K562 (cell line): ENCODE measurements around the gene DBX2. TPM values are rescaled to one million over a fixed set of nuclear protein-coding genes. Genes with fewer than 3 reads are reported as not detected.

Source experiments
- ATAC-seq: fragments of 200-7000 bp; cut with Tn5 transposase; 3 replicates; pipeline ENCODE4 v1.9.1; 2020; ENCODE audit warnings: moderate library complexity
- BruUV-seq: library from RNA; stranded (reverse); fragments of 400-500 nt; replicated peaks from 2 replicates; lab custom pipeline; 2021; lab: Mats Ljungman, UMichigan
- CTCF ChIA-PET: fragments of 300-600 bp; formaldehyde crosslinking; extraction: SDS; loops from one replicate; lab custom pipeline; 2021; ENCODE audit warnings: low intra/inter-chr PET ratio; lab: Yijun Ruan, JAX
- POLR2A ChIA-PET: fragments of 300-600, 350-650 bp; sonication (Branson Sonifier 250); formaldehyde crosslinking; extraction: SDS; loops from one replicate; lab custom pipeline; 2021; ENCODE audit warnings: antibody characterized with exemption, inconsistent platforms; lab: Yijun Ruan, JAX
- DNase-seq, 4 experiments: peaks; one replicate each; pipeline versions ENCODE4 v3.0.0 to v3.0.0-alpha.2; 2011 to 2018; ENCODE audit warnings: low spot score in 3 of 4, mixed read lengths in 3 of 4; ENCODE audit errors: extremely low read depth in 1 of 4
- FAIRE-seq: peaks from 2 replicates; lab custom pipeline; 2011; peaks lifted over from hg19 to GRCh38; lab: Jason Lieb, UNC
- H2AFZ ChIP-seq: 2 replicates; pipeline ENCODE4 v1.6.0; 2011; ENCODE audit warnings: low read depth, low read length, control low read depth, inconsistent platforms
- H3K27ac ChIP-seq: fragments of 200-600 bp; 3 replicates; pipeline ENCODE4 v1.8.0; 2011; ENCODE audit warnings: low read depth, mild to moderate bottlenecking, control low read depth, inconsistent platforms, low read length, moderate library complexity, mixed read lengths; ENCODE audit errors: extremely low read depth
- H3K27me3 ChIP-seq, 2 experiments: fragments of 300-600 bp in 1 of 2; 2 replicates in 1 of 2; 3 replicates in 1 of 2; pipeline versions ENCODE4 v1.6.0 to v1.8.0; 2011; ENCODE audit warnings: inconsistent platforms in 2 of 2, low read length in 2 of 2, mild to moderate bottlenecking in 1 of 2, mixed read lengths in 1 of 2, moderate library complexity in 1 of 2; ENCODE audit not compliant: control insufficient read depth in 2 of 2, insufficient read depth in 2 of 2
- H3K36me3 ChIP-seq: fragments of 300-600 bp; 3 replicates; pipeline ENCODE4 v1.8.0; 2011; ENCODE audit warnings: mild to moderate bottlenecking, low read length, inconsistent platforms; ENCODE audit not compliant: control insufficient read depth, insufficient read depth
- H3K4me1 ChIP-seq, 2 experiments: fragments of 200-600 bp in 1 of 2; replicated peaks in 1 of 2; 2 replicates in 1 of 2; 3 replicates in 1 of 2; pipeline versions ENCODE4 v1.5.1 to v1.8.0; 2011; ENCODE audit warnings: inconsistent platforms in 2 of 2, low read length in 2 of 2, mild to moderate bottlenecking in 1 of 2, mixed read lengths in 1 of 2, moderate library complexity in 1 of 2; ENCODE audit not compliant: control insufficient read depth in 2 of 2, insufficient read depth in 2 of 2
- H3K4me2 ChIP-seq: 2 replicates; pipeline ENCODE4 v1.6.1; 2011; ENCODE audit warnings: low read length, control low read depth, inconsistent platforms, mixed read lengths; ENCODE audit not compliant: insufficient read depth
- H3K4me3 ChIP-seq: fragments of 200-600 bp; sonication (generic), shearing (Covaris generic); 2 replicates; pipeline ENCODE4 v1.5.1; 2016; ENCODE audit warnings: control low read depth, inconsistent platforms
- H3K79me2 ChIP-seq: fragments of 200-600 bp; 3 replicates; pipeline ENCODE4 v1.8.0; 2011; ENCODE audit warnings: low read length, inconsistent platforms; ENCODE audit not compliant: control insufficient read depth, insufficient read depth
- H3K9ac ChIP-seq, 2 experiments: 2 replicates each; pipeline versions ENCODE4 v1.6.0 to v1.6.1; 2011; ENCODE audit warnings: low read depth in 2 of 2, low read length in 2 of 2, control low read depth in 1 of 2, inconsistent platforms in 1 of 2, mild to moderate bottlenecking in 1 of 2, mixed read lengths in 1 of 2; ENCODE audit not compliant: insufficient read depth in 1 of 2
- H3K9me1 ChIP-seq: one replicate; pipeline ENCODE4 v1.6.0; 2011; ENCODE audit warnings: inconsistent platforms, mild to moderate bottlenecking, low read length, moderate library complexity; ENCODE audit not compliant: control insufficient read depth, insufficient read depth
- H3K9me3 ChIP-seq: replicated peaks from 2 replicates; pipeline ENCODE4 v1.5.1; 2011; ENCODE audit warnings: low read depth, low read length, inconsistent platforms; ENCODE audit not compliant: control insufficient read depth, insufficient read depth
- H4K20me1 ChIP-seq: replicated peaks from 2 replicates; pipeline ENCODE4 v1.6.1; 2011; ENCODE audit warnings: low read length, inconsistent platforms, mixed read lengths; ENCODE audit not compliant: control insufficient read depth, insufficient read depth
- CBFA2T3 ChIP-seq: fragments of 450-650 bp; IDR thresholded peaks from 2 replicates; pipeline ENCODE4 v1.6.1; 2017
- GTF2E2 ChIP-seq: fragments of 200-800 bp; sonication (Bioruptor generic); IDR thresholded peaks from 2 replicates; pipeline ENCODE4 v1.6.1; 2016; ENCODE audit warnings: missing genetic modification characterization, missing compliant biosample characterization
- KLF16 ChIP-seq: IDR thresholded peaks from 2 replicates; pipeline ENCODE4 v1.6.1; 2016; ENCODE audit warnings: antibody characterized with exemption
- LCOR ChIP-seq: sonication (generic); formaldehyde crosslinking; IDR thresholded peaks from 2 replicates; pipeline ENCODE4 v1.8.0; 2022; ENCODE audit warnings: mild to moderate bottlenecking, missing genetic modification reagents
- MAFK ChIP-seq: IDR thresholded peaks from 2 replicates; pipeline ENCODE4 v1.6.1; 2011; ENCODE audit warnings: low read length, improper control_type of control experiment
- NFYB ChIP-seq: IDR thresholded peaks from 2 replicates; pipeline ENCODE4 v1.6.1; 2011; ENCODE audit warnings: mild to moderate bottlenecking, moderate library complexity; ENCODE audit not compliant: insufficient read length; ENCODE audit errors: extremely low read depth
- PHB ChIP-seq: fragments of 250-450 bp; sonication (Bioruptor Pico); IDR thresholded peaks from 2 replicates; pipeline ENCODE4 v1.5.0; 2021
- ZBED1 ChIP-seq: IDR thresholded peaks from 2 replicates; pipeline ENCODE4 v1.6.1; 2014
- ZZZ3 ChIP-seq: fragments of 450-650 bp; IDR thresholded peaks from 2 replicates; pipeline ENCODE4 v1.6.1; 2016; ENCODE audit warnings: antibody characterized with exemption, mild to moderate bottlenecking, moderate library complexity
- WGBS: fragments of 100-300 bp; shearing (Covaris generic); methylation state at CpG from one replicate; pipeline ENCODE4 v1.1.6; 2016; ENCODE audit warnings: low coverage, mixed read lengths; ENCODE audit not compliant: insufficient coverage; ENCODE audit errors: missing lambda C conversion rate; 5-methylcytosine and 5-hydroxymethylcytosine counted together
- in situ Hi-C: fragments of 300-500 bp; cut with MboI; formaldehyde crosslinking; loops from 4 replicates; pipeline ENCODE4 v1.15.0; 2018; ENCODE audit warnings: inconsistent platforms, mixed read lengths
- intact Hi-C: fragments of 100-400 bp; cut with micrococcal nuclease; formaldehyde crosslinking; loops from 2 replicates; pipeline ENCODE4 v1.14.2; 2022
- polyA plus RNA-seq, 8 experiments: library from polyadenylated mRNA; depleted of rRNA in 4 of 8; stranded (reverse) in 5 of 8; unstranded in 3 of 8; fragments of >200 nt; fragmentation: Nextera tagmentation in 2 of 8; fragmentation: Illumina TruSeq in 1 of 8; extraction: Ambion mirVana in 2 of 8; extraction: Trizol in 1 of 8; gene quantifications; 2 replicates each; pipeline versions ENCODE4 v1.2.1 to v1.2.3, GENCODE V29; 2011 to 2014; ENCODE audit warnings: inconsistent platforms in 1 of 8, missing spikeins in 1 of 8
- total RNA-seq, 7 experiments: library from RNA; depleted of rRNA in 6 of 7; stranded (reverse); fragments of >200 nt in 6 of 7; fragmentation: Illumina TruSeq in 2 of 7; extraction: Trizol in 2 of 7; gene quantifications; 2 replicates each; pipeline versions ENCODE4 v1.2.1 to v1.2.3, GENCODE V29; 2011 to 2021; ENCODE audit warnings: low replicate concordance in 1 of 7
- TF ChIP-seq, protein P1 (sequence below): sonication (generic); formaldehyde crosslinking; IDR thresholded peaks from 2 replicates; pipeline ENCODE4 v1.8.0; 2022; ENCODE audit warnings: missing genetic modification reagents, mild to moderate bottlenecking, borderline replicate concordance

DBX2 gene
- total and polyA plus RNA-seq, 9 of the 15 experiments (the other 6 are each of a cell fraction or from before 2014, with no cell fraction given) = not detected

DNA sequence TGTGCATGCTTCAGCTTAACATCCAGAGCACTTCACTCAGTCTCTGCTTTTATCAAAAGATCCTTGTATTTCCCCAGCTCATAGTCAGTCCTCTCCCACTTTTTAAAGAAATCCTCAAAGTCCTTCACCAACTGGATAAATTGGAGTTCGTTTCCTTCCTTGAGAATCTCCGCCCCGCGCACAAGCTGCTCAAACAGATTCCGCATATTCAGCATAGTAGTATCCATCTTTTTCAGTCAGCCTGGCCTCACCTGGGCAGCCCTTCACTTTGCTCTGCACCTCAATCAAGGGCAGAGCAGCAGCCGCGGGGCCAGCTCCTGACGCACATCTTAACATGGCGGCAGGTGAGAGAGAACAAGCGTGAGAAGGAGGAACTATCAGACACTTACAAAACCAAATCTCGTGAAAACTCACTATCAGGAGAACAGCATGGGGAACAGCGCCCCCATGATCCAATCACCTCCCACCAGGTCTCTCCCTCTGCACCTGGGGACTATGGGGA lies 14.3 kb upstream of the DBX2 start:
- no peaks in the 10 kb centered on the region for H3K9me1 ChIP-seq
- no peaks in the 10 kb centered on the region for H3K79me2 ChIP-seq
- H3K27ac ChIP-seq = no peak overlapping the region
- no peak overlapping the region for H3K4me3 ChIP-seq
- no peaks in the 10 kb centered on the region for H4K20me1 ChIP-seq
- H2AFZ ChIP-seq = no peak overlapping the region
- no peaks in the 10 kb centered on the region for H3K4me1 ChIP-seq
- no peaks in the 10 kb centered on the region for H3K9me3 ChIP-seq
- no peak overlapping the region for H3K4me2 ChIP-seq
- CTCF ChIA-PET = no interaction called here
- in situ Hi-C loops (no loop called here), intact Hi-C loops (no loop called here)
- WGBS = 2% methylated on average over 12 of the region's 12 CpGs
- TF ChIP-seq NFYB = no peak
- TF ChIP-seq ZBED1 = no peak
- TF ChIP-seq ZZZ3 = no peak
- no peak for TF ChIP-seq LCOR (CRISPR knock-in tag)
- TF ChIP-seq, protein P1, sequence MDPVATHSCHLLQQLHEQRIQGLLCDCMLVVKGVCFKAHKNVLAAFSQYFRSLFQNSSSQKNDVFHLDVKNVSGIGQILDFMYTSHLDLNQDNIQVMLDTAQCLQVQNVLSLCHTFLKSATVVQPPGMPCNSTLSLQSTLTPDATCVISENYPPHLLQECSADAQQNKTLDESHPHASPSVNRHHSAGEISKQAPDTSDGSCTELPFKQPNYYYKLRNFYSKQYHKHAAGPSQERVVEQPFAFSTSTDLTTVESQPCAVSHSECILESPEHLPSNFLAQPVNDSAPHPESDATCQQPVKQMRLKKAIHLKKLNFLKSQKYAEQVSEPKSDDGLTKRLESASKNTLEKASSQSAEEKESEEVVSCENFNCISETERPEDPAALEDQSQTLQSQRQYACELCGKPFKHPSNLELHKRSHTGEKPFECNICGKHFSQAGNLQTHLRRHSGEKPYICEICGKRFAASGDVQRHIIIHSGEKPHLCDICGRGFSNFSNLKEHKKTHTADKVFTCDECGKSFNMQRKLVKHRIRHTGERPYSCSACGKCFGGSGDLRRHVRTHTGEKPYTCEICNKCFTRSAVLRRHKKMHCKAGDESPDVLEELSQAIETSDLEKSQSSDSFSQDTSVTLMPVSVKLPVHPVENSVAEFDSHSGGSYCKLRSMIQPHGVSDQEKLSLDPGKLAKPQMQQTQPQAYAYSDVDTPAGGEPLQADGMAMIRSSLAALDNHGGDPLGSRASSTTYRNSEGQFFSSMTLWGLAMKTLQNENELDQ = no peak
- no peak for TF ChIP-seq GTF2E2 (tag)
- no peak for TF ChIP-seq MAFK
- TF ChIP-seq CBFA2T3 = no peak
- TF ChIP-seq KLF16 = no peak
- no peak for TF ChIP-seq PHB (CRISPR knock-in tag)
- no peak overlapping the region for H3K9ac ChIP-seq
- H3K36me3 ChIP-seq = no peaks in the 10 kb centered on the region
- POLR2A ChIA-PET = no interaction called here
- no peak for ATAC-seq
- FAIRE-seq = no peak
- BruUV-seq = no TSS peak
- no peaks in the 10 kb centered on the region for H3K27me3 ChIP-seq
- no peak for DNase-seq
